ENCODE measurements around the gene TLX3. TPM values are rescaled to one million over a fixed set of nuclear protein-coding genes. Genes with fewer than 3 reads are reported as not detected.
A peak's percentile ranks its signal among the peaks of the same experiment; 100 is the strongest.
"Not testable (repeated sequence)": the region's sequence is repeated elsewhere in the genome, so short reads cannot be mapped to it uniquely, and the experiment has no call there.

Gene TLX3
- polyA plus RNA-seq, 4 donors = not detected

DNA sequence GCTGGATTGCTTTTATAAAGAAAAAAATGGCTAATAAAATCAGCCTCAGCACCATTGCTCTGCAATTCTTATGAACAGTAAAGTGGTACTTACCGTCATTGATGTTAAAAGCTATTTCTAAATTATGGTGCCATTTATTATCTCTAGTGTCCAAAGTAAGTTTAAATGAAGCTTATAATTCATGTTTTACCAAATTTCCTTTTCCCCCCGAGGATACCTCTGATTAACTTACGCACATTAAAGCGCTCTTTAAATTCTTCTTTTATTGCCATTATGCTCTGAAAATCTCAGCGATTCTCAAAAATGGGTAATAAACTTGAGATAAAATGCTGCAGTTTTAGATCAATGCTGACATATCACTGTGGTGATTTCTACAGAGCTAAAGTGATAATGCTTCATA, 13.5 kb downstream of the TLX3 start:
- DNase-seq (ENCODE audit: low read depth in 4 of 4, low spot score in 2 of 4) = no peak

DNA sequence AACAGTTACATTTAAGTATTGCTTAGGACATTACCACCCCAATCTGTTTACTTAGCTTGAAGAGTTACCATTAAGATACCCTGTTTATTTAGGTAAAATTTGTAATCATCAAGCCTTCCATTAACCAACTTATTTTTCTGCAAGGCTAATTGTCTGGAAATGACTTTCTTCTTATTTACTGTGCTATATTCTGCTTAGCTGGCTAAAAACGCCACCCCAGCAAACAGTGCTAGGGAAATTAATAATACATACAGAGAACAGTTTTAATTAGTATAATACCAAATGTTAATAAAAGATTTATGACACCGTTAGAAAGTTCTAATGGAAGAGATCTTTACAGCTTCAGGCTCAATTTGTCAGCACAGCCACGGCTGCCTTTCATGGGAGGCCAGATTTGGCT, 14.0 kb downstream of the TLX3 start:
- no peak for DNase-seq (ENCODE audit: low read depth in 4 of 4, low spot score in 2 of 4)

DNA sequence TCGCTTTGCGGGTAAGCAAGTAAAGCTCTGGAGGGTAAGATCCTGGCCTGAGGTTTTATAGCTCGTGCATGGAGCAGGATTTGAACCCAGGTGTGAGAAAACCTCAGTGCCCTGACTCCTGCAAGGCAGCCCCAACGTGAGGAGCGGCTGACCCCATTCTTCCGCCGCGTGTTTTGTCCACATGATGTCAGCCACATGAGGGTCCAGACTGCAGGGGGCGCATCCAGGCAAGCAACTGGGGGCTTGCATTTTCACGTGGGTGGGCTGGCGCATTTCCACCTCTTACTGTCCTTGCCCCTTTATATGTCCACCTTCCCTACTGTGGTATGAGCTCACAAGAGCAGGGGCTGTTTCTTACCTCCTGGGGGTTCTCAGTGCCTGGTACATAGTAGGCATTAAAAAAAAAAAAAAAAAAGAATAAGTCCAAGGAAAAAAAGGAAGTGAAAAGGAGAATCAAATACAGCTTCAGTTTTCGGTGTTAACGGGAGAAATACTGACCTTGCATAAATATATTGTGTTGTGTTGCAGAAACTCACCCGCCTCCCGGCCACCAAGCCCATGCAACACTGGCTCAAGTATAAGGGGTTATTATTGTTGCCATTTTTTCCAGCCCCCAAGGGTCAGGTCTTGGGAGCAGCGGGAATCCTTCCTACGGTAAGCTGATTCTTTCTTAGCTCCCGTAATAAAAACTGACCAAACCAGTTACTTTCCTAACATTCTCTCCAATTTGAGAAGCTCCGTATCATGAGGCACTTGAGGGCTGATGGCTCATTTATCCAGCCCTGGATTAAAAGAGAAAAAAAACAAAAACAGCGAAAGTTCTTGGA, 15.0 kb downstream of the TLX3 start:
- DNase-seq (ENCODE audit: low read depth in 4 of 4, low spot score in 2 of 4) = no peak

DNA sequence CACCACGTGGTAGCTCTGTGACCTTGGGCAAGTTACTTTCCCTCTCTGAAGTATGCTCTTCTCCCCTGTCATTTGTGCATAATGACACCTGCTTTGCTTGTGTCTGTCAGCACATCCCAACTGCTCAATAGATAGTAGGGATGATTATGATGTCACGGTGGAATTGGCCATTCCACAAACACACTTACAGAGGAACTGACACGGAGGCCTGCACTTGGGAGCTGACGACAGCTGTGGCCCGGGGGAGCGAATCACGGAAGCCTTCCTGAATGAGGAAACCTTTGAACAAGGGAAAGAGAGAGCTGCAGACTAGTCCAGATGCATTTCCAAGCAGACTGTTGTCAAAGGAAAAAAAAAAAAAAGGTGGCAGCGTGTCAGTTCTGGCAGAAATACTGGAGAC, 21.0 kb downstream of the TLX3 start:
- DNase-seq (ENCODE audit: low read depth in 4 of 4, low spot score in 2 of 4) = no peak

DNA sequence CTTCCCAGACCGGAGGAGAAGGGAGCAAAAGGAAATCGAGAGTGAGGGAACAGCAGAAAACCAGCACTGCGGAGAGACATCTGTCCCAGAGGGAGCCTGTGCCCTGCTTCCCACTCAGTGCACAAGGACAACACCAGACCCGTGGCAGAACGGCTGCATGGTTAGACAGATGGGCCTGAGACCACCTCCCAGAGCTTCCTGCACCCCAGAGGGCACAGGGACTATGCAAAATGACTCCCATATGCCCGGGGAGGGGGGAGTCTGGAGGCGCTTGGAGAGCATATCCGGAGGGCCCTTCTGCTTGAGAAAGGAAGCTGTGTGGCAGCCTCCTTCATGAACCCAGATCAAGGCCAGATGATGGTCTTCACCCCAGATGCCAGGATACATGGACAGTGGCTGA, 26.6 kb downstream of the TLX3 start:
- DNase-seq (ENCODE audit: low read depth in 4 of 4, low spot score in 2 of 4) = no peak

DNA sequence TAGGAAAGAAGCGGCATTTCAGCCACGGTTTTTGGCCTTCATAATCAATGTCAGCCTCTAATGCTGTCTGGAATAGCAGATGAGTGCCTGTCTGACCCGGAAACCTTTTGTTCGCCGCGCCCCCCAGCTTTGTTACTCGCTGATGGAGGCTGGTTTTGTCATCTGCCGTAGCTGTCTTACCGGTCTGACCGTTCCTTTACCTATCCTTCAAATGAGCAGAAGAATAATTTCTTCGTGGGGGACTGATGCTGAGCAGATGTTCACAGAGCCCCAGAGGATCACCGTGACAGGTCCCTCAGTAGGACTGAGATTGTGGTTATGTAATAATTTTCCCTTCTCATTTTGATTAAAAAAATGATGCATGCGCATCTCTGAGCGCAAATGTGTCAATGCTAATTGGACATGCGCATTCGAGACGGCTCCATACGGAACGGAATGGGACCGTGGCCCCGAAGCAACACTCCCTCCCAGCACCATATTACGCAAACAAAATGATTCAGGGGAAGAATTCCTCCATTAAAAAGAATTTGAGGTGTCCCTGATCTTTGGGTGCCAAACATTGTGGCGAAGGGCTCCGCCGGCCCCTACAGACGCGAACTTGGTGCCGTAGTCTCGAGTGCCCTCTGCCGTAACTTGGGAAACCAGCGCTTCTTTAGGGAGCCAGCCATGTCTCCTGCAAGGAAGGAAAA, 27.6 kb downstream of the TLX3 start:
- DNase-seq (ENCODE audit: low read depth in 4 of 4, low spot score in 2 of 4) = no peak

DNA sequence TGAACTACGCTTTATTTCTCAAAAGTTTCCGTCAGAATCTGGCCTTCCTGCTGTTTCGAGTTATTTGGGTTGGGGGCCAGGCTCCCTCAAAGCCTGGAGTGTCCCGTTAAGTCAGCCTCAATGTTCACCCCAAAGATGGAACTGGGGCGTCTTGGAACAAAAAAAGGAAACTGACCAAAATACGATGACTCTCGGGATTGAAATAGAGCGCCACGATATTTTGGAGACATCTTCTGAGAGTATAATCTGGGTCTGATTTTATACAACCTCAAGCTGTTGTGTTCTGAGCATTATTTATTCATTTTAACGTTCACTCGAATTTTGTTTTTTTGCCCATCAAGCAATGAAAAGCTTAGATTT, 28.1 kb downstream of the TLX3 start:
- DNase-seq (ENCODE audit: low read depth in 4 of 4, low spot score in 2 of 4) = no peak

DNA sequence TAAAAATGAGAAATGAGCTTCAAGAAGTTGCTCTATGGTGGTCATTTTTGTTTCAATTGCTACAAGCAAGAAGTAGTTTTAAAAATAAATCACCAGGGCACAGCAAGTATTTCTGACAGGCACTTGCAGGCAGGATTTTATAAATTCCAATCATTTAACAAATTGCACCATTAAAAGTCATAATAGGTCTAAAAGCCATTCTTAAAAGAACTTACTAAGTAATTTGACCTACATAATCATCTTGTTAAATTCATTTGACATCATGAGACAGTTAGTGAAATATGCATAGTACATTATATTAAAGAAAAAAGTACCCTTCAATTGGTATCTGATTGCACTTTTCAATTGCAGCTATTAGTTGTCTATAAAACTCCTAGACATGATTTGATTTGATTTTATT, 31.0 kb downstream of the TLX3 start:
- no peak for DNase-seq (ENCODE audit: low read depth in 4 of 4, low spot score in 2 of 4)

DNA sequence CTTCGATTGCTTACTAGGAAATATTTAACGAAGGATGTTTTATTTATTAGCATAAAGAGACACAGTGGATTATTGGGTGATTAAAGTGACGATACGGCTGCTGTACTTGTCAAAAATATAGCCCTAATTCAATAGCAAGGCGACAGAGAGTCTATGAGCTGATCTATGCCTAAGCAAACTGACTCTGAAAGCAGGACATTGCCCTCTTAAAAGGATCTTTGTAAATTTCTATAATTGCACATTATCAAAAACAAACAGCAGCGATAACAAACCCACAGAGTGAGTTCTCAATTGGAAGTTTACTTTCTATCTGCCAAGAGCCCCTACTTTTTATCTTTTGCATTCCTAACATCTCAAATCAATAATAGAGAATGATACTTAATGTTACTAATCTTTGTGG, 31.4 kb downstream of the TLX3 start:
- no peak for DNase-seq (ENCODE audit: low read depth in 4 of 4, low spot score in 2 of 4)

DNA sequence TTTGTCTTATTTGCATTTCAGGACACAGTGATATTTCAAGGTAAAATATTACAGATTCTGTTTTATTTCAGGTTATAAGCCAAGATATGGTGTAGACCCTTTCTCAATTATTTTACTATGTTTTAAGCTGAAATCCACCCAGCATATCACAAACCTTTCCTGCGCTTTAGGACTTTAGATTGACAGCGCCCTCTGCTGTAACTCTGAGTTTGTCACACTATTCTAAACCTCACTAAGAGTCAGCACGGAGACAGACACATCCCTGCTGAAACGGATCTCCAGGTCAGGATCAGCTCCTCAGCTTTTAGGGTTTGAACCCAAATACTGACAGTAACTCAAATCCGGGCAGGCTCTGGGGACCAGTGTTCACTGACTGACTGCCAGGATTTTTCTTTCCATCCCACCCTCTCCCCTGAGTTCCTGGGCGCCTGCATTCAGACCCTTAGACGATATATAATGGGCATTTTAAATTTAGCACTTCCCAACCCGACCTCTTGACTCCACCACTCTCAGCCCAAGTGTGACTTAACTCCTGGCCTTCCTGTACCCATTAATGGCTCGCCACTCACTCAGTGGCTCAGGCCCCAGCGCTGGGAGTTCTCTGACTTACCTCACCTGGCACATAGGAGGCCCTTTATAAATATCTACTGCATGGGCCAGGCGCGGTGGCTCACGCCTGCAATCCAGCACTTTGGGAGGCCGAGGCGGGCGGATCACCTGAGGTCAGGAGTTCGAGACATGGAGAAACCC, 33.5 kb downstream of the TLX3 start:
- peak in 2 of 4 donors; percentile 32 to 52 for DNase-seq (ENCODE audit: low read depth in 4 of 4, low spot score in 2 of 4)

DNA sequence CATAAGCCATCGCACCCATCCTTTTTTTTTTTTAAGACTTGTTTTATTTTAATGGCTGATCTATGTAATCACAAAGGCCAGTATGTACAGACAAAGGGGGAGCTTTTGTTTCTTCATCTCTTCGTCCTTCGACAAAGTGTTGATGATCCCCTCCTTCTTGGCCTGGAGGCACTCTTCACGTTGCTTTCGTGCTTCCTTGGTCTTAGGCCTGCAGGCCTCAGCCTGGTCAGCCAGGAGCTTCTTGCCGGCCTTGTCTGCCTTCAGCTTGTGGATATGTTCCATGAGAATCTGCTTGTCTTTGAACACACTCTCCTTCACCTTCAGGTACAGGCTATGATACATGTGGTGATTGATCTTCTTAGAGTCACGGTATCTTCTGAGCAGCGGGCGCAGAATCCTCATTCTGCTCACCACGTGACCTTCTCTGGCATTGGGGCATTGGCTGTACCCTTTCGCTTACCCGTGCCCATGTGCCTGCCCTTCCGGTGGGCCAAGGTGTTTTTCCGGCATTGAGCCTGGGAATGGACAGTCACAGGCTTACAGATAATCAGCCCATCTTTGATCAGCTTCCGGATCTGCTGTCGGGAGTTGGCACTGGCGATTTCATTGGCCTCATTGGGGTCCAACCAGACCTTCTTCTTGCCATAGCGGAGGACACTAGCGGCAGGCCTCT, 36.0 kb downstream of the TLX3 start:
- DNase-seq (ENCODE audit: low read depth in 4 of 4, low spot score in 2 of 4) = no peak

DNA sequence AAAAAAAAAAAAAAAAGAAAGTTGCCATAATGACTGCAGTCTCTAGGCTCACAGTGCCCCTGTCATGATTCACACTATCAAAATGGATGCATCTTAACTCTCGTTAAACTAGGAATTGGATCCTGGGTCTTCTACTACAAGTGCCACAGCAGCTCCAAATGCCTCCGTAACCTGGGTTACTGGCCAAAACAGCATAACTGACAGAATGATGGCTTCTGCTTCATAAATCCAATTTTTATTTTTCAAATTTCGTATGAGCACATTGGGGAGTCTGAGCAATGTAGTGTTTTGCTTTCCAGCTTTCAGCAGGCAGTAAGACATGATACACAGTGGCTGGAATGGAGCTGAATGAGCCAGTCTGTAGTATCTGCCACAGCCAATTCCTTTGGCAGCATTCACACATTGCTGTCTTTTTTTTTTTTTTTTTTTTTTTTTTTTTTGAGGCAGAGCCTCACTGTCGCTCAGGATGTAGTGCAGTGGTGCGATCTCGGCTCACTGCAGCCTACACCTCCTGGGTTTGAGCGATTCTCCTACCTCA, 42.6 kb downstream of the TLX3 start:
- no peak for DNase-seq (ENCODE audit: low read depth in 4 of 4, low spot score in 2 of 4)

DNA sequence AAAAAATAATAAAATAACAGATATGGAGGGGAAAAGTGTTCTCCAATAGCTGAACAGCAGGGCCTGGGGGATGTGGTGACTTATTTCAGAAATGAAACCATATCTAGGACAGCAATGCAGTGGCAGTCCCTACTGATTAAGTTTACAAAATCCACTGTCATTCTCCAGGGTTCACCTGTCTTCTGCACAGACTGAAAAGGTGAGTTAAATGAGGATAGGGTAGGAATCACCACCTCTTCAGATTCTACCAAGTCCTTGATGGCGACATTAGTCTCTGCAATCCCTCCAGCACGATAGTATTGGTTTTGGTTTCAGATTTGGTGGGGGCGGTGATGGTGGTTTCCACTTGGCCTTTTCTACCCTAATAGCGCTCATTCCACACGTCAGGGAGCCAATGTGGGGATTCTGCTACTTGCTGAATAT, 46.3 kb downstream of the TLX3 start:
- no peak for DNase-seq (ENCODE audit: low read depth in 4 of 4, low spot score in 2 of 4)

DNA sequence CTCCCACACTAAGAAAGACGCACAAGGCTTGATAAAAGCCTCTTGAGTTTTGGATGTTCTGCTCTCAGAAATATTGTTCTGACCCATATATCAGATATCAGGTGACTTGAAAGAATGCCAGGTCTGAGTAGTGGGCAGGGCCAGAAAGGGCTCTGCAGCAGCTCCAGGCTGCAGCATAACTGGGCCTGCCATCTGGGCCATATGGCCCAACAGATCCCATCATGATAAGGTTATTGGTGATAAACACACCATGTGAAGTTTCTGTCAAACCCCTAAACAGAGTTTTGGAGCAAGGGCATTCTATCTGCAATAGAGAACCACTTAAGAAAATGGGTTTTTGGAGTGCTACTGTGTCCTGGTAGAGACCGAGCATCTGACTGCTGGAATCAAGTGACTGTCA, 48.8 kb downstream of the TLX3 start:
- no peak for DNase-seq (ENCODE audit: low read depth in 4 of 4, low spot score in 2 of 4)

DNA sequence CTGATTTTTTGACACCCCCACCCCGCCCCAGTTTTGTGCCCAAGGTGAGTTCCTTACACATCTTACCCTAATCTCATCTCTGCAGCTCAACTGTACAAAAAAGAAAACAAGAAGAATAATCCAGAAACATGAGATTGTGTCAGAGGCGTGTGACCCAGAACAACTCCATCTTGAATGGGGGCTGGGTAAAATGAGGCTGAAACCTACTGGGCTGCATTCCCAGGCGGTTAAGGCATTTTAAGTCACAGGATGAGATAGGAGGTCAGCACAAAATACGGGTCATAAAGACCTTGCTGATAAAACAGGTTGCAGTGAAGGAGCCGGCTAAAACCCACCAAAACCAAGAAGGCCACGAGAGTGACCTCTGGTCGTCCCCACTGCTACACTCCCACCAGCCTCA, 52.1 kb downstream of the TLX3 start:
- DNase-seq (ENCODE audit: low read depth in 4 of 4, low spot score in 2 of 4) = not testable (repeated sequence)

Other genes starting within 250 kb of the TLX3 start
- 1,000 to 10,000 TPM; 1,626 to 1,927 (median 1,734) TPM for gene NPM1, start 78.6 kb downstream of the TLX3 start, polyA plus RNA-seq (ENCODE audit: insufficient read length in 4 of 4)
- under 1 TPM; 0.22 to 0.81 (median 0.39) TPM for gene FGF18, start 110.4 kb downstream of the TLX3 start, polyA plus RNA-seq (ENCODE audit: insufficient read length in 4 of 4)

Data from left renal cortex interstitium (tissue), 4 donors.